Neuronal stem cell (in vitro differentiated cells): Measurements from ENCODE around the gene TUBB2B.

Source experiments
- DNase-seq: peaks from one replicate; pipeline ENCODE4 v3.0.0-alpha.2; 2013; ENCODE audit warnings: low spot score
- H2AFZ ChIP-seq: one replicate; pipeline ENCODE4 v1.6.1; 2013; ENCODE audit warnings: mild to moderate bottlenecking, low read length, inconsistent platforms
- H2AK5ac ChIP-seq: 2 replicates; pipeline ENCODE4 v1.6.1; 2013; ENCODE audit warnings: low read depth, mild to moderate bottlenecking, inconsistent platforms, low read length, moderate library complexity, mixed read lengths
- H2BK120ac ChIP-seq: 2 replicates; pipeline ENCODE4 v1.6.1; 2013; ENCODE audit warnings: low read depth, mild to moderate bottlenecking, inconsistent platforms, low read length, moderate library complexity, mixed read lengths
- H2BK12ac ChIP-seq: one replicate; pipeline ENCODE4 v1.6.1; 2013; ENCODE audit warnings: low read length, inconsistent platforms
- H2BK15ac ChIP-seq: 2 replicates; pipeline ENCODE4 v1.6.1; 2013; ENCODE audit warnings: mild to moderate bottlenecking, low read length, inconsistent platforms, mixed read lengths
- H2BK5ac ChIP-seq: one replicate; pipeline ENCODE4 v1.6.1; 2013; ENCODE audit warnings: inconsistent platforms, mild to moderate bottlenecking, low read length, moderate library complexity
- H3K14ac ChIP-seq: one replicate; pipeline ENCODE4 v1.6.1; 2013; ENCODE audit warnings: low read length, inconsistent platforms
- H3K18ac ChIP-seq: 2 replicates; pipeline ENCODE4 v1.6.1; 2013; ENCODE audit warnings: low read length, inconsistent platforms
- H3K23ac ChIP-seq: 2 replicates; pipeline ENCODE4 v1.6.1; 2013; ENCODE audit warnings: low read depth, mild to moderate bottlenecking, mixed read lengths, low read length, inconsistent platforms; ENCODE audit not compliant: poor library complexity
- H3K27ac ChIP-seq: replicated peaks from 3 replicates; pipeline ENCODE4 v1.5.1; 2013; ENCODE audit warnings: low read length, inconsistent platforms
- H3K27me3 ChIP-seq, 3 experiments: 2 replicates each; pipeline ENCODE4 v1.6.1; 2013; ENCODE audit warnings: low read length in 3 of 3, mild to moderate bottlenecking in 2 of 3, inconsistent platforms in 1 of 3, low read depth in 1 of 3, mixed read lengths in 1 of 3, moderate library complexity in 1 of 3; ENCODE audit not compliant: control insufficient read depth in 3 of 3, insufficient read depth in 3 of 3
- H3K36me3 ChIP-seq, 2 donors: replicated peaks in 1 of 2; 2 replicates each; pipeline ENCODE4 v1.6.1; 2013; ENCODE audit warnings: low read length in 2 of 2; ENCODE audit not compliant: control insufficient read depth in 2 of 2, insufficient read depth in 2 of 2
- H3K4ac ChIP-seq: 2 replicates; pipeline ENCODE4 v1.6.1; 2013; ENCODE audit warnings: inconsistent platforms, mild to moderate bottlenecking, low read length, moderate library complexity
- H3K4me1 ChIP-seq, 2 donors: 1 replicate in 1 of 2; 2 replicates in 1 of 2; pipeline ENCODE4 v1.6.1; 2013; ENCODE audit warnings: low read length in 2 of 2, low read depth in 1 of 2; ENCODE audit not compliant: control insufficient read depth in 2 of 2, insufficient read depth in 1 of 2
- H3K4me2 ChIP-seq: one replicate; pipeline ENCODE4 v1.6.1; 2013; ENCODE audit warnings: mild to moderate bottlenecking, low read length, inconsistent platforms; ENCODE audit not compliant: insufficient read depth, poor library complexity, severe bottlenecking
- H3K4me3 ChIP-seq, 2 donors: 2 replicates each; pipeline ENCODE4 v1.5.1; 2013; ENCODE audit warnings: low read length in 2 of 2, mild to moderate bottlenecking in 2 of 2, inconsistent platforms in 1 of 2, moderate library complexity in 1 of 2
- H3K79me1 ChIP-seq: one replicate; pipeline ENCODE4 v1.6.1; 2013; ENCODE audit warnings: low read depth, mild to moderate bottlenecking, inconsistent platforms, low read length, moderate library complexity
- H3K9ac ChIP-seq: one replicate; pipeline ENCODE4 v1.6.1; 2013; ENCODE audit warnings: mild to moderate bottlenecking, low read depth, low read length, inconsistent platforms; ENCODE audit not compliant: poor library complexity
- H3K9me3 ChIP-seq, 2 donors: replicated peaks in 1 of 2; 2 replicates each; pipeline versions ENCODE3 to v1.6.1; 2013; ENCODE audit warnings: low read length in 2 of 2, mild to moderate bottlenecking in 2 of 2, inconsistent platforms in 1 of 2, low read depth in 1 of 2, mixed read lengths in 1 of 2, moderate library complexity in 1 of 2; ENCODE audit not compliant: control insufficient read depth in 2 of 2, insufficient read depth in 1 of 2
- H4K8ac ChIP-seq: one replicate; pipeline ENCODE4 v1.6.1; 2013; ENCODE audit warnings: low read depth, mild to moderate bottlenecking, inconsistent platforms, low read length, moderate library complexity
- H4K91ac ChIP-seq: one replicate; pipeline ENCODE4 v1.6.1; 2013; ENCODE audit warnings: low read length, low read depth, mild to moderate bottlenecking, inconsistent platforms; ENCODE audit not compliant: poor library complexity
- WGBS, 2 donors: extraction: QIAGEN DNeasy Blood & Tissue Kit; methylation state at CpG; one replicate each; pipeline ENCODE4 v1.1.7; 2013; ENCODE audit warnings: missing lambda C conversion rate in 2 of 2, mixed read lengths in 1 of 2; ENCODE audit not compliant: insufficient read length in 2 of 2, insufficient replicate concordance in 1 of 2; ENCODE audit errors: extremely low coverage in 2 of 2; 5-methylcytosine and 5-hydroxymethylcytosine counted together

The TUBB2B gene

GRCh38 chr6:3252369-3252768 is 24.9 kb upstream of the TUBB2B start:
- Histone ChIP-seq H4K8ac (no peak overlapping the region), H3K4ac (no peak overlapping the region), H3K27me3 (peaks cover 0 to 3% (median 0%) of the 10 kb centered on the region in 3 experiments), H3K18ac (no peak overlapping the region), H3K27ac (no peak overlapping the region), H2BK12ac (no peak overlapping the region), H2BK120ac (no peak overlapping the region), H2AFZ (no peak overlapping the region), H3K36me3 (no peaks in the 10 kb centered on the region), H2BK15ac (no peak overlapping the region), H2AK5ac (peak overlapping the region; percentile 16), H3K4me3 (no peak overlapping the region), H3K4me1 (peaks cover 19 to 31% of the 10 kb centered on the region in 2 donors), H4K91ac (no peak overlapping the region), H3K4me2 (no peak overlapping the region), H3K14ac (no peak overlapping the region), H3K23ac (peak overlapping the region; percentile 21), H2BK5ac (no peak overlapping the region), H3K9me3 (no peaks in the 10 kb centered on the region), H3K9ac (peak overlapping the region; percentile 1), H3K79me1 (no peaks in the 10 kb centered on the region)
- no CpG with 5 or more reads among the region's 10 CpGs for WGBS, 2 donors
- no peak for DNase-seq

GRCh38 chr6:3251462-3252314 is 24.2 kb upstream of the TUBB2B start:
- no CpG with 5 or more reads among the region's 20 CpGs for WGBS, 2 donors
- no peak overlapping the region for H3K4me3 ChIP-seq
- H2BK5ac ChIP-seq = no peak overlapping the region
- peaks cover 22 to 35% of the 10 kb centered on the region in 2 donors for H3K4me1 ChIP-seq
- H3K4ac ChIP-seq = no peak overlapping the region
- no peaks in the 10 kb centered on the region for H3K36me3 ChIP-seq
- peak overlapping the region; percentile 80 for H3K18ac ChIP-seq
- no peak overlapping the region for H3K4me2 ChIP-seq
- peak overlapping the region; percentile 58 for H2AK5ac ChIP-seq
- H3K27ac ChIP-seq = no peak overlapping the region
- peak overlapping the region; percentile 91 for H2BK12ac ChIP-seq
- no peaks in the 10 kb centered on the region for H3K27me3 ChIP-seq
- no peak overlapping the region for H3K14ac ChIP-seq
- H3K79me1 ChIP-seq = no peaks in the 10 kb centered on the region
- H2AFZ ChIP-seq = peak overlapping the region; percentile 66
- no peak overlapping the region for H4K91ac ChIP-seq
- H3K9me3 ChIP-seq = no peaks in the 10 kb centered on the region
- H3K23ac ChIP-seq = peak overlapping the region; percentile 21
- no peak overlapping the region for H2BK15ac ChIP-seq
- peak; percentile 76 for DNase-seq
- H4K8ac ChIP-seq = no peak overlapping the region
- peak overlapping the region; percentile 1 for H3K9ac ChIP-seq
- no peak overlapping the region for H2BK120ac ChIP-seq

- no peaks in the 10 kb centered on the region for H3K9me3 ChIP-seq
- peak overlapping the region; percentile 68 for H3K18ac ChIP-seq
- H4K91ac ChIP-seq = no peak overlapping the region
- H3K27ac ChIP-seq = no peak overlapping the region
- H2BK5ac ChIP-seq = no peak overlapping the region
- no peak overlapping the region for H2AFZ ChIP-seq
- H3K4me2 ChIP-seq = no peak overlapping the region
- H2BK120ac ChIP-seq = no peak overlapping the region
- no peak overlapping the region for H4K8ac ChIP-seq
- no peak overlapping the region for H2BK12ac ChIP-seq
- no peak for DNase-seq
- no peaks in the 10 kb centered on the region for H3K79me1 ChIP-seq
- H3K9ac ChIP-seq = no peak overlapping the region
- no peak overlapping the region for H3K4ac ChIP-seq
- H3K14ac ChIP-seq = no peak overlapping the region
- H3K27me3 ChIP-seq = no peaks in the 10 kb centered on the region
- H3K23ac ChIP-seq = no peak overlapping the region
- H3K4me1 ChIP-seq = peaks cover 22 to 35% of the 10 kb centered on the region in 2 donors
- no peak overlapping the region for H3K4me3 ChIP-seq
- peaks cover 0 to 5% of the 10 kb centered on the region in 2 donors for H3K36me3 ChIP-seq
- H2AK5ac ChIP-seq = no peak overlapping the region
- no CpG with 5 or more reads among the region's 9 CpGs for WGBS, 2 donors
- peak overlapping the region; percentile 79 for H2BK15ac ChIP-seq
Observed at GRCh38 chr6:3250231-3250675, 22.8 kb upstream of the TUBB2B start.

GRCh38 chr6:3249821-3250220 is 22.4 kb upstream of the TUBB2B start:
- H3K79me1 ChIP-seq = no peaks in the 10 kb centered on the region
- H3K9me3 ChIP-seq = no peaks in the 10 kb centered on the region
- no peak overlapping the region for H2BK120ac ChIP-seq
- H3K36me3 ChIP-seq = peaks cover 0 to 9% of the 10 kb centered on the region in 2 donors
- H3K4me2 ChIP-seq = no peak overlapping the region
- peaks cover 22 to 35% of the 10 kb centered on the region in 2 donors for H3K4me1 ChIP-seq
- H2AK5ac ChIP-seq = peak overlapping the region; percentile 30
- no peak overlapping the region for H2BK15ac ChIP-seq
- H4K91ac ChIP-seq = no peak overlapping the region
- H3K27ac ChIP-seq = peak overlapping the region; percentile 7
- H4K8ac ChIP-seq = no peak overlapping the region
- H3K14ac ChIP-seq = peak overlapping the region; percentile 65
- DNase-seq = no peak
- no peak overlapping the region for H3K9ac ChIP-seq
- no CpG with 5 or more reads among the region's 3 CpGs for WGBS, 2 donors
- no peak overlapping the region for H2BK5ac ChIP-seq
- H2BK12ac ChIP-seq = peak overlapping the region; percentile 59
- no peaks in the 10 kb centered on the region for H3K27me3 ChIP-seq
- H2AFZ ChIP-seq = no peak overlapping the region
- no peak overlapping the region for H3K4ac ChIP-seq
- peak overlapping the region; percentile 64 for H3K18ac ChIP-seq
- no peak overlapping the region for H3K23ac ChIP-seq
- no peak overlapping the region for H3K4me3 ChIP-seq
